SJSA1 (cell line): ENCODE measurements around the gene FMN1. TPM values are rescaled to one million over a fixed set of nuclear protein-coding genes. Genes with fewer than 3 reads are reported as not detected.

Source experiments
- DNase-seq, 2 experiments: peaks; one replicate each; pipeline ENCODE4 v3.0.0-alpha.2; 2015 to 2020; ENCODE audit warnings: low spot score in 2 of 2, low read depth in 1 of 2
- H3K27ac ChIP-seq: fragments of 250-450 bp; sonication (Bioruptor Pico); 2 replicates; pipeline ENCODE4 v1.5.1; 2020; ENCODE audit warnings: mild to moderate bottlenecking, moderate library complexity
- H3K27me3 ChIP-seq: fragments of 250-450 bp; sonication (Bioruptor Pico); replicated peaks from 2 replicates; pipeline ENCODE4 v1.5.1; 2020; ENCODE audit warnings: mild to moderate bottlenecking, moderate library complexity
- H3K36me3 ChIP-seq: fragments of 250-450 bp; sonication (Bioruptor Pico); 2 replicates; pipeline ENCODE4 v1.5.1; 2020; ENCODE audit warnings: mild to moderate bottlenecking
- H3K4me1 ChIP-seq: fragments of 250-450 bp; sonication (Bioruptor Pico); replicated peaks from 2 replicates; pipeline ENCODE4 v1.6.1; 2021; ENCODE audit warnings: mild to moderate bottlenecking
- H3K4me3 ChIP-seq: fragments of 250-450 bp; sonication (Bioruptor Pico); 2 replicates; pipeline ENCODE4 v1.5.1; 2020; ENCODE audit warnings: mild to moderate bottlenecking
- H3K9me3 ChIP-seq: fragments of 250-450 bp; sonication (Bioruptor Pico); replicated peaks from 2 replicates; pipeline ENCODE4 v1.5.1; 2020; ENCODE audit warnings: mild to moderate bottlenecking
- total RNA-seq: library from RNA; depleted of rRNA; stranded (reverse); fragments of >200 nt; shearing (Covaris generic); gene quantifications from 2 replicates; pipeline ENCODE4 v1.2.3, GENCODE V29; 2014

FMN1 gene
- total RNA-seq, 1 experiment from 2014 or later: 2.4 TPM

GRCh38 chr15:33098094-33099058 lies 96.1 kb downstream of the FMN1 start:
- H3K4me1 ChIP-seq: peaks cover 34% of the 10 kb centered on the region

GRCh38 chr15:33096134-33096533 lies 98.4 kb downstream of the FMN1 start:
- no peaks in the 10 kb centered on the region for H3K36me3 ChIP-seq
- no peak overlapping the region for H3K27ac ChIP-seq
- no peak for DNase-seq
- H3K9me3 ChIP-seq: no peaks in the 10 kb centered on the region
- no peaks in the 10 kb centered on the region for H3K27me3 ChIP-seq
- H3K4me3 ChIP-seq: no peak overlapping the region
- H3K4me1 ChIP-seq: peaks cover 34% of the 10 kb centered on the region

More at GRCh38 chr15:33098094-33099058, 96.1 kb downstream of the FMN1 start:
- peak overlapping the region; percentile 65 for H3K27ac ChIP-seq
- no peak overlapping the region for H3K4me3 ChIP-seq
- peak; percentile 66 to 72 for DNase-seq
- no peaks in the 10 kb centered on the region for H3K36me3 ChIP-seq
- no peaks in the 10 kb centered on the region for H3K9me3 ChIP-seq
- no peaks in the 10 kb centered on the region for H3K27me3 ChIP-seq

GRCh38 chr15:33095641-33096040 lies 98.9 kb downstream of the FMN1 start:
- H3K27ac ChIP-seq: no peak overlapping the region
- H3K36me3 ChIP-seq: no peaks in the 10 kb centered on the region
- H3K9me3 ChIP-seq: no peaks in the 10 kb centered on the region
- no peak for DNase-seq
- H3K27me3 ChIP-seq: no peaks in the 10 kb centered on the region
- H3K4me1 ChIP-seq: peaks cover 34% of the 10 kb centered on the region
- H3K4me3 ChIP-seq: no peak overlapping the region

GRCh38 chr15:33094336-33094735 lies 100.2 kb downstream of the FMN1 start:
- Histone ChIP-seq H3K4me1 (peaks cover 34% of the 10 kb centered on the region), H3K27ac (peak overlapping the region; percentile 51), H3K27me3 (no peaks in the 10 kb centered on the region), H3K9me3 (no peaks in the 10 kb centered on the region), H3K4me3 (no peak overlapping the region), H3K36me3 (no peaks in the 10 kb centered on the region)
- peak in 1 of 2 experiments; percentile 32 for DNase-seq

GRCh38 chr15:33093222-33093621 lies 101.3 kb downstream of the FMN1 start:
- Histone ChIP-seq H3K27ac (no peak overlapping the region), H3K36me3 (no peaks in the 10 kb centered on the region), H3K9me3 (no peaks in the 10 kb centered on the region), H3K27me3 (no peaks in the 10 kb centered on the region), H3K4me1 (peaks cover 24% of the 10 kb centered on the region), H3K4me3 (no peak overlapping the region)
- DNase-seq: no peak

- Histone ChIP-seq H3K4me1 (peaks cover 15% of the 10 kb centered on the region), H3K36me3 (no peaks in the 10 kb centered on the region), H3K4me3 (no peak overlapping the region), H3K27ac (no peak overlapping the region), H3K27me3 (no peaks in the 10 kb centered on the region), H3K9me3 (no peaks in the 10 kb centered on the region)
- no peak for DNase-seq
Measured at GRCh38 chr15:33091983-33092693, 102.4 kb downstream of the FMN1 start.

- Histone ChIP-seq H3K4me1 (peaks cover 15% of the 10 kb centered on the region), H3K4me3 (no peak overlapping the region), H3K27ac (no peak overlapping the region), H3K27me3 (no peaks in the 10 kb centered on the region), H3K36me3 (no peaks in the 10 kb centered on the region), H3K9me3 (no peaks in the 10 kb centered on the region)
- no peak for DNase-seq
Measured at GRCh38 chr15:33089878-33090757, 104.4 kb downstream of the FMN1 start.

GRCh38 chr15:33089165-33089877 lies 105.2 kb downstream of the FMN1 start:
- Histone ChIP-seq H3K27ac (no peak overlapping the region), H3K27me3 (no peaks in the 10 kb centered on the region), H3K9me3 (no peaks in the 10 kb centered on the region), H3K4me1 (peaks cover 8% of the 10 kb centered on the region), H3K36me3 (no peaks in the 10 kb centered on the region), H3K4me3 (no peak overlapping the region)
- DNase-seq: no peak

- no peaks in the 10 kb centered on the region for H3K27me3 ChIP-seq
- H3K36me3 ChIP-seq: no peaks in the 10 kb centered on the region
- DNase-seq: peak in 1 of 2 experiments; percentile 44
- H3K4me1 ChIP-seq: peaks cover 7% of the 10 kb centered on the region
- H3K9me3 ChIP-seq: no peaks in the 10 kb centered on the region
- H3K27ac ChIP-seq: no peak overlapping the region
- no peak overlapping the region for H3K4me3 ChIP-seq
Measured at GRCh38 chr15:33086500-33087121, 107.9 kb downstream of the FMN1 start.

GRCh38 chr15:33084661-33085060 lies 109.9 kb downstream of the FMN1 start:
- Histone ChIP-seq H3K27ac (no peak overlapping the region), H3K27me3 (no peaks in the 10 kb centered on the region), H3K36me3 (no peaks in the 10 kb centered on the region), H3K9me3 (no peaks in the 10 kb centered on the region), H3K4me1 (peaks cover 7% of the 10 kb centered on the region), H3K4me3 (no peak overlapping the region)
- no peak for DNase-seq

GRCh38 chr15:33083232-33084081 lies 111.1 kb downstream of the FMN1 start:
- DNase-seq: no peak
- no peaks in the 10 kb centered on the region for H3K9me3 ChIP-seq
- no peaks in the 10 kb centered on the region for H3K27me3 ChIP-seq
- no peaks in the 10 kb centered on the region for H3K36me3 ChIP-seq
- no peak overlapping the region for H3K27ac ChIP-seq
- H3K4me3 ChIP-seq: no peak overlapping the region
- H3K4me1 ChIP-seq: peaks cover 7% of the 10 kb centered on the region

- H3K27me3 ChIP-seq: no peaks in the 10 kb centered on the region
- H3K9me3 ChIP-seq: no peaks in the 10 kb centered on the region
- peaks cover 7% of the 10 kb centered on the region for H3K4me1 ChIP-seq
- no peak overlapping the region for H3K4me3 ChIP-seq
- H3K36me3 ChIP-seq: no peaks in the 10 kb centered on the region
- no peak overlapping the region for H3K27ac ChIP-seq
- no peak for DNase-seq
Measured at GRCh38 chr15:33080006-33080405, 114.5 kb downstream of the FMN1 start.
